HepG2 (cell line): ENCODE data around the gene TC2N. TPM values are rescaled to one million over a fixed set of nuclear protein-coding genes. Genes with fewer than 3 reads are reported as not detected.

Experiments
- ATAC-seq: fragments of 200-7000 bp; cut with Tn5 transposase; 3 replicates; pipeline ENCODE4 v1.9.1; 2020; ENCODE audit warnings: mild to moderate bottlenecking, moderate library complexity
- BruUV-seq: library from RNA; stranded (reverse); fragments of 400-500 nt; replicated peaks from 2 replicates; lab custom pipeline; 2021; lab: Mats Ljungman, UMichigan
- CTCF ChIA-PET: fragments of 300-600 bp; formaldehyde crosslinking; extraction: SDS; loops from one replicate; lab custom pipeline; 2021; ENCODE audit warnings: low total read pairs, inconsistent platforms, low intra/inter-chr PET ratio; lab: Yijun Ruan, JAX
- POLR2A ChIA-PET: fragments of 350-600 bp; sonication (Branson Sonifier 250); formaldehyde crosslinking; loops from one replicate; lab custom pipeline; 2020; ENCODE audit warnings: antibody characterized with exemption, inconsistent platforms; lab: Yijun Ruan, JAX
- DNase-seq: peaks from one replicate; pipeline ENCODE4 v3.0.0-alpha.2; 2015; ENCODE audit warnings: low spot score
- FAIRE-seq: peaks from 3 replicates; lab custom pipeline; 2011; peaks lifted over from hg19 to GRCh38; lab: Jason Lieb, UNC
- H2AFZ ChIP-seq: one replicate; pipeline ENCODE4 v1.6.1; 2011; ENCODE audit warnings: low read length, inconsistent platforms
- H3K27ac ChIP-seq: fragments of 300-600 bp; 3 replicates; pipeline ENCODE4 v1.8.0; 2011; ENCODE audit warnings: mixed run types, mild to moderate bottlenecking, mixed read lengths, low read length, inconsistent platforms; ENCODE audit not compliant: insufficient read depth; ENCODE audit errors: extremely low read length
- H3K27me3 ChIP-seq, 2 experiments: fragments of 200-600 bp in 1 of 2; 2 replicates in 1 of 2; 3 replicates in 1 of 2; pipeline versions ENCODE4 v1.6.0 to v1.8.0; 2011; ENCODE audit warnings: low read length in 2 of 2, mild to moderate bottlenecking in 2 of 2, moderate library complexity in 2 of 2, inconsistent platforms in 1 of 2; ENCODE audit not compliant: insufficient read depth in 2 of 2, control insufficient read depth in 1 of 2
- H3K36me3 ChIP-seq, 2 experiments: fragments of 200-600 bp in 1 of 2; replicated peaks in 1 of 2; 2 replicates in 1 of 2; 3 replicates in 1 of 2; pipeline versions ENCODE4 v1.5.1 to v1.8.0; 2011; ENCODE audit warnings: low read length in 2 of 2, inconsistent platforms in 1 of 2; ENCODE audit not compliant: insufficient read depth in 2 of 2, control insufficient read depth in 1 of 2
- H3K4me1 ChIP-seq: 2 replicates; pipeline ENCODE4 v1.5.1; 2012; ENCODE audit warnings: low read length, inconsistent platforms; ENCODE audit not compliant: insufficient read depth
- H3K4me2 ChIP-seq: 2 replicates; pipeline ENCODE4 v1.6.0; 2011; ENCODE audit warnings: low read depth, low read length, inconsistent platforms
- H3K4me3 ChIP-seq, 3 experiments: fragments of 200-600 bp in 1 of 3; sonication (generic), shearing (Covaris generic) in 1 of 3; replicated peaks in 1 of 3; 2 replicates each; pipeline ENCODE4 v1.5.1; 2011 to 2016; ENCODE audit warnings: low read length in 3 of 3, inconsistent platforms in 2 of 3, low read depth in 2 of 3, mild to moderate bottlenecking in 2 of 3, control low read depth in 1 of 3, mixed read lengths in 1 of 3; ENCODE audit not compliant: insufficient read depth in 1 of 3
- H3K79me2 ChIP-seq: one replicate; pipeline ENCODE4 v1.6.1; 2011; ENCODE audit warnings: low read length, inconsistent platforms; ENCODE audit not compliant: insufficient read depth
- H3K9ac ChIP-seq: 2 replicates; pipeline ENCODE4 v1.6.0; 2011; ENCODE audit warnings: mild to moderate bottlenecking, low read depth, low read length, inconsistent platforms; ENCODE audit not compliant: insufficient read depth
- H3K9me3 ChIP-seq: 2 replicates; pipeline ENCODE4 v1.5.1; 2012; ENCODE audit warnings: mild to moderate bottlenecking, low read length
- H4K20me1 ChIP-seq: 2 replicates; pipeline ENCODE4 v1.6.0; 2011; ENCODE audit warnings: inconsistent platforms, mild to moderate bottlenecking, low read length, moderate library complexity; ENCODE audit not compliant: insufficient read depth
- GTF2F1 ChIP-seq: fragments of 150-350 bp; IDR thresholded peaks from 2 replicates; pipeline ENCODE4 v1.6.1; 2014; ENCODE audit warnings: low read length
- HMGXB4 ChIP-seq, 2 experiments: sonication (generic) in 1 of 2; formaldehyde crosslinking in 1 of 2; IDR thresholded peaks; 2 replicates each; pipeline versions ENCODE4 v1.4.0 to v1.6.1; 2018 to 2020; ENCODE audit warnings: missing genetic modification reagents in 2 of 2, borderline replicate concordance in 1 of 2, low read depth in 1 of 2, mild to moderate bottlenecking in 1 of 2, missing biosample characterization in 1 of 2
- KLF9 ChIP-seq: IDR thresholded peaks from 2 replicates; pipeline ENCODE4 v1.6.1; 2016; ENCODE audit warnings: low read depth
- MAZ ChIP-seq, 2 experiments: sonication (generic) in 1 of 2; formaldehyde crosslinking in 1 of 2; IDR thresholded peaks; 2 replicates each; pipeline versions ENCODE4 v1.5.0 to v1.6.1; 2012 to 2020; ENCODE audit warnings: low read depth in 2 of 2, mild to moderate bottlenecking in 2 of 2, borderline replicate concordance in 1 of 2, improper control_type of control experiment in 1 of 2, low read length in 1 of 2, missing genetic modification reagents in 1 of 2, moderate library complexity in 1 of 2
- MED1 ChIP-seq: sonication (generic); formaldehyde crosslinking; IDR thresholded peaks from 2 replicates; pipeline ENCODE4 v1.4.0; 2020; ENCODE audit warnings: missing genetic modification reagents
- RFX5 ChIP-seq: IDR thresholded peaks from 2 replicates; pipeline ENCODE4 v1.6.1; 2011; ENCODE audit warnings: low read depth, low read length, improper control_type of control experiment
- ZSCAN20 ChIP-seq: sonication (generic); formaldehyde crosslinking; IDR thresholded peaks from 2 replicates; pipeline ENCODE4 v1.4.0; 2020; ENCODE audit warnings: missing genetic modification reagents, mild to moderate bottlenecking, borderline replicate concordance
- WGBS: methylation state at CpG from one replicate; pipeline ENCODE4 v1.1.6; 2017; ENCODE audit warnings: low lambda C conversion rate; 5-methylcytosine and 5-hydroxymethylcytosine counted together
- in situ Hi-C: cut with HindIII; loops from 2 replicates; pipeline ENCODE4 v1.10.0; 2017; ENCODE audit warnings: low pct_unique_long_range_greater_than_20kb; ENCODE audit not compliant: extremely low pct_ligation_motif_present
- intact Hi-C: fragments of 100-400 bp; cut with micrococcal nuclease; formaldehyde crosslinking; loops from one replicate; pipeline ENCODE4 v1.10.0; 2022; ENCODE audit not compliant: unreplicated experiment
- polyA plus RNA-seq, 8 experiments: library from polyadenylated mRNA; depleted of rRNA in 3 of 8; stranded (reverse) in 7 of 8; unstranded in 1 of 8; fragments of >200 nt; fragmentation: Illumina TruSeq in 4 of 8; extraction: Trizol in 4 of 8; gene quantifications; 2 replicates each; pipeline versions ENCODE4 v1.2.1 to v1.2.3, GENCODE V29; 2011 to 2016; ENCODE audit warnings: low read depth in 4 of 8, missing spikeins in 1 of 8, mixed read lengths in 1 of 8; ENCODE audit not compliant: insufficient read depth in 1 of 8
- total RNA-seq, 5 experiments: library from RNA; depleted of rRNA; stranded (reverse); fragments of >200 nt; fragmentation: Illumina TruSeq; extraction: Trizol; gene quantifications; 2 replicates each; pipeline ENCODE4 v1.2.3, GENCODE V29; 2016; ENCODE audit warnings: low read depth in 1 of 5

TC2N gene
- total and polyA plus RNA-seq, 2 of the 13 experiments (the other 11 are each of a cell fraction or from before 2014, with no cell fraction given): 0.03 TPM; not detected in 1

GRCh38 chr14:91743305-91743653 lies 124.1 kb downstream of the TC2N start:
- CTCF ChIA-PET: no interaction called here
- no peak for ATAC-seq
- no peak overlapping the region for H2AFZ ChIP-seq
- TF ChIP-seq MED1: no peak
- TF ChIP-seq KLF9 (CRISPR knock-in tag): no peak
- no peak for TF ChIP-seq ZSCAN20 (CRISPR knock-in tag)
- TF ChIP-seq GTF2F1: no peak
- TF ChIP-seq HMGXB4 (CRISPR knock-in tag; IDR thresholded peaks at IDR 0.05; ENCODE audit: borderline replicate concordance in 1 of 2, low read depth in 1 of 2): no peak
- no peak for TF ChIP-seq RFX5
- no peak for TF ChIP-seq MAZ (IDR thresholded peaks at IDR 0.05; ENCODE audit: borderline replicate concordance, low read depth, low read length)
- no peak for TF ChIP-seq MAZ (CRISPR knock-in tag; IDR thresholded peaks at IDR 0.05; ENCODE audit: low read depth)
- TF ChIP-seq, all 625 proteins: peak for 0
- POLR2A ChIA-PET: no interaction called here
- H3K27me3 ChIP-seq: no peaks in the 10 kb centered on the region
- H3K9ac ChIP-seq: no peak overlapping the region
- H3K27ac ChIP-seq: no peak overlapping the region
- no peak overlapping the region for H3K4me2 ChIP-seq
- no peaks in the 10 kb centered on the region for H4K20me1 ChIP-seq
- in situ Hi-C loops (no loop called here), intact Hi-C loops (no loop called here)
- H3K36me3 ChIP-seq: no peaks in the 10 kb centered on the region
- BruUV-seq: no TSS peak
- H3K79me2 ChIP-seq: no peaks in the 10 kb centered on the region
- DNase-seq (no peak), FAIRE-seq (no peak)
- no peak overlapping the region for H3K4me3 ChIP-seq
- no peaks in the 10 kb centered on the region for H3K9me3 ChIP-seq
- peaks cover 9% of the 10 kb centered on the region for H3K4me1 ChIP-seq
- WGBS: 47% methylated on average over 2 of the region's 2 CpGs
